SU-DHL-6 (cell line): ENCODE results near the gene CORT.
"Not testable (repeated sequence)": the region's sequence is repeated elsewhere in the genome, so short reads cannot be mapped to it uniquely, and the experiment has no call there.

Source experiments
- H2AFZ ChIP-seq: fragments of 200-600 bp; sonication (generic); 2 replicates; pipeline ENCODE4 v1.6.1; 2014; ENCODE audit warnings: low read depth, mild to moderate bottlenecking, moderate library complexity, mixed read lengths, antibody characterized with exemption, low read length; ENCODE audit not compliant: severe bottlenecking
- H3F3A ChIP-seq: fragments of 200-600 bp; shearing (Covaris generic); 2 replicates; pipeline ENCODE4 v1.6.0; 2016; ENCODE audit warnings: antibody characterized with exemption, mild to moderate bottlenecking; ENCODE audit not compliant: insufficient read depth
- H3K27ac ChIP-seq: fragments of 200-600 bp; sonication (generic); 2 replicates; pipeline ENCODE4 v1.5.1; 2016; ENCODE audit warnings: low read depth, mild to moderate bottlenecking, low read length, moderate library complexity, mixed read lengths
- H3K27me3 ChIP-seq: fragments of 200-600 bp; sonication (generic), shearing (Covaris generic); 2 replicates; pipeline ENCODE4 v1.6.0; 2014; ENCODE audit warnings: mild to moderate bottlenecking, low read length
- H3K36me3 ChIP-seq: fragments of 200-600 bp; sonication (generic); 2 replicates; pipeline ENCODE4 v1.6.1; 2014; ENCODE audit warnings: mild to moderate bottlenecking, low read length, mixed read lengths
- H3K4me2 ChIP-seq: fragments of 300-600, 200-600 bp; shearing (Covaris generic), sonication (generic); 2 replicates; pipeline ENCODE4 v1.6.0; 2014; ENCODE audit warnings: low read length, low read depth, mild to moderate bottlenecking; ENCODE audit not compliant: poor library complexity, severe bottlenecking
- H3K4me3 ChIP-seq: fragments of 200-600 bp; sonication (generic); 2 replicates; pipeline ENCODE4 v1.5.1; 2014; ENCODE audit warnings: antibody characterized with exemption, low read length, mild to moderate bottlenecking, mixed read lengths; ENCODE audit not compliant: insufficient read depth, poor library complexity, severe bottlenecking
- H3K79me2 ChIP-seq: fragments of 200-600 bp; sonication (generic); 2 replicates; pipeline ENCODE4 v1.6.1; 2014; ENCODE audit warnings: mild to moderate bottlenecking, low read length, moderate library complexity; ENCODE audit not compliant: insufficient read depth
- H3K9ac ChIP-seq: fragments of 200-600 bp; sonication (generic); 2 replicates; pipeline ENCODE4 v1.7.0; 2014; ENCODE audit warnings: mild to moderate bottlenecking, low read length
- H3K9me2 ChIP-seq: fragments of 200-600 bp; sonication (generic); replicated peaks from 2 replicates; pipeline ENCODE4 v1.6.1; 2014; ENCODE audit warnings: low read length; ENCODE audit not compliant: insufficient read depth
- H3K9me3 ChIP-seq: fragments of 200-600 bp; sonication (generic); 2 replicates; pipeline ENCODE4 v1.6.1; 2014; ENCODE audit warnings: low read length, mixed read lengths; ENCODE audit not compliant: insufficient read depth
- H4K20me1 ChIP-seq: fragments of 200-600 bp; sonication (generic); 2 replicates; pipeline ENCODE4 v1.6.1; 2014; ENCODE audit warnings: low read depth, mild to moderate bottlenecking, antibody characterized with exemption, low read length, moderate library complexity, mixed read lengths
- EZH2phosphoT487 ChIP-seq: fragments of 200-600 bp; sonication (generic), shearing (Covaris generic); conservative IDR thresholded peaks from 2 replicates; pipeline ENCODE4 v1.6.1; 2018; ENCODE audit warnings: mild to moderate bottlenecking, antibody characterized with exemption, low read length, moderate library complexity, mixed read lengths
- TF ChIP-seq, protein P1 (sequence below): fragments of 200-600 bp; sonication (generic); IDR thresholded peaks from one replicate; pipeline ENCODE4 v1.5.1; 2017; ENCODE audit warnings: antibody characterized with exemption, mild to moderate bottlenecking, low read length, moderate library complexity; ENCODE audit not compliant: insufficient read depth, poor library complexity, severe bottlenecking

The CORT gene

DNA sequence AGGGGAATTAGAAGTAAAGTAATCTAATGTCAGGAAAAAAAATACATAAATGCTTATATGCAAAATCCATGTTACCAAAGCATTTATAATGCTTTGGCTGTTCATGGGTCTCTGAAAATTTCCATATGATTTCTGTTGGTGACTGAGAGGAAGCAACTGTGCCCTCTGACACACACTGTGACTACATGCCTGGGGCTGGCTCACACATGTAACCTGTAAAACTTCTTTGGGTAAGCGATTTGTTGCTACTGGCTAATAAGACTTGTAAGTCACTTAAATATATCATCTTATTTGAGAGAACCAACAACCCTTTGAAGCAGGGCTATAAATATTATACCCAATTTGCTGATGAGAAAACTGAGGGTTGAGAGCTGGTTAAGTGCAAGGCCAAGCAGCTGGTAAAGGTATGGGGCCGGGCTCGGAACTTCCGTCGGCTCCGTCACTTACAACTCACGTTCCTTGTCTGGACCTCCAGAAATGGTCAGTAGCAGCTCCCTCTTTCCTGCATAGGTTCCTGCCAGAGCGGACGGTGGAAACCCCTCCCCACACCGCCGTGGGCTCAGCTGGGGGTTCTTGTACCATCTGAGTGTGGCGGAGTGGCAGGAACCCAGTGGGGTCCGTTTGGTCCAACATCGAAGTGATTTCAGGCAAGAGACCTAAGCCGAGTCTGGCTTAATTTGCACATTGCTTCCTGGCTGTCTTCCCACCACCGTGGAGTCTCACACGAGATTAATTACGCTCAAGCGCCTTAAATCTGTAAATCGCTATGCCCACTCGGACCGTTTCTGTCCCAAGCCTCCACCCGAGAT, 21.8 kb downstream of the CORT start:
- H2AFZ ChIP-seq: peak overlapping the region; percentile 62

DNA sequence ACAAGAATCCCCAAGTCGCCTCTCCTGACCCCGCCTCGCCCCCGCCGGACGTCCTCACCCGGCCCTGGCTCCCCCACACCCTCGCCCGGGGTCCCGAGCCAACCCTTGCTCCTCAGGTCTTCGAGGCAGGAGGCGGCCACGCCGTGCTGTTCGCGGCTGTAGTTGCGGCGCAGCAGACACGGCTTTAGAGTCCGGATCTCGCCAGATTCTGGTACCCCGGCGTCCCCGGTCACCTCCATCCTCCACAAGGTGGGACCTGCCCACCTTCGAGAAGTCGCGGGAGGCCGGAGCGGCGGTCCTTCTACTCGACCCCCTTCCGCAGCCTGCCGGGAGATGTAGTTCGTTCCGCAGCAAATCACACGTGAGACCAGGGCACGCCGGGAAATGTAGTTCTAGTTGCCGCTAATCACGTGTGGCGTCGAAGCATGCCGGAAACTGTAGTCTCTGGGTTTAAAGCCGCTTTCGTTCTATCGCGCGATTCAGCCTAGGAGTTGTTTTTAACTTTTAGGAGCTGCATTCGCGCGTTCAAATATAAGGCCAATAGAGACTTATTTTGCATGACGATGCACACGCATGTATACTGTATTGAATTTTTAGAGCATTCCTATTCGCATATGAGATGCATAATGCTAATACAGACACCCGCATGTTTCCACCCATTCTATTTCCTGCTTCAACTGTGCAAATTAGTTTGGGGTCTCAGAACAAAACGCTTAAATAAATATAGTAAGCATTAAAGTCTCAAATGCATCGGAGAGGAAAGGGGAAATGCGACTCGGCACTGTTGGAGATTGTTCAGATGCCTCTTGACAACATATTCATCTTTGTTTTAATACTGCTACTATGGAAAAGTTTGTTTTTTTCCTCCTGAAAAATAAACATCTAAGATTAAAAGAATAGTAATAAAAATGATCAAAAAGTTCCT, 22.7 kb downstream of the CORT start, which contains the start of gene DFFA:
Gene DFFA (minus strand): TSS at position 310 of the 925 bp plus-strand sequence. CDS start 71 bp downstream, at position 239.
- Histone ChIP-seq H3K79me2 (peaks cover 45% of the 10 kb centered on the region), H3K36me3 (peaks cover 2% of the 10 kb centered on the region; the same call in 1 of the 2 replicates), H3K4me3 (peak within 1 kb of the TSS; percentile 98), H3K27me3 (no peaks in the 10 kb centered on the region), H4K20me1 (no peaks in the 10 kb centered on the region), H3K9ac (peak within 1 kb of the TSS; percentile 73), H3K9me3 (no peaks in the 10 kb centered on the region), H2AFZ (peak within 1 kb of the TSS; percentile 90), H3K27ac (peak within 1 kb of the TSS; percentile 96), H3K4me2 (peak within 1 kb of the TSS; percentile 80), H3K9me2 (no peaks in the 10 kb centered on the region), H3F3A (peaks cover 18% of the 10 kb centered on the region)
- TF ChIP-seq, protein P1, sequence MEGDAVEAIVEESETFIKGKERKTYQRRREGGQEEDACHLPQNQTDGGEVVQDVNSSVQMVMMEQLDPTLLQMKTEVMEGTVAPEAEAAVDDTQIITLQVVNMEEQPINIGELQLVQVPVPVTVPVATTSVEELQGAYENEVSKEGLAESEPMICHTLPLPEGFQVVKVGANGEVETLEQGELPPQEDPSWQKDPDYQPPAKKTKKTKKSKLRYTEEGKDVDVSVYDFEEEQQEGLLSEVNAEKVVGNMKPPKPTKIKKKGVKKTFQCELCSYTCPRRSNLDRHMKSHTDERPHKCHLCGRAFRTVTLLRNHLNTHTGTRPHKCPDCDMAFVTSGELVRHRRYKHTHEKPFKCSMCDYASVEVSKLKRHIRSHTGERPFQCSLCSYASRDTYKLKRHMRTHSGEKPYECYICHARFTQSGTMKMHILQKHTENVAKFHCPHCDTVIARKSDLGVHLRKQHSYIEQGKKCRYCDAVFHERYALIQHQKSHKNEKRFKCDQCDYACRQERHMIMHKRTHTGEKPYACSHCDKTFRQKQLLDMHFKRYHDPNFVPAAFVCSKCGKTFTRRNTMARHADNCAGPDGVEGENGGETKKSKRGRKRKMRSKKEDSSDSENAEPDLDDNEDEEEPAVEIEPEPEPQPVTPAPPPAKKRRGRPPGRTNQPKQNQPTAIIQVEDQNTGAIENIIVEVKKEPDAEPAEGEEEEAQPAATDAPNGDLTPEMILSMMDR: no peak
- no peak for TF ChIP-seq EZH2phosphoT487

More for the DNA sequence above, 21.8 kb downstream of the CORT start:
- H3K27me3 ChIP-seq: no peaks in the 10 kb centered on the region
- H3K9me3 ChIP-seq: no peaks in the 10 kb centered on the region
- H3K36me3 ChIP-seq: peaks cover 4% of the 10 kb centered on the region; the same call in 1 of the 2 replicates
- no peaks in the 10 kb centered on the region for H4K20me1 ChIP-seq
- H3K27ac ChIP-seq: peak overlapping the region; percentile 96
- peak overlapping the region; percentile 75 for H3K4me3 ChIP-seq
- no peak for TF ChIP-seq EZH2phosphoT487
- TF ChIP-seq, protein P1: no peak
- H3K9ac ChIP-seq: peak overlapping the region; percentile 73
- H3K9me2 ChIP-seq: no peaks in the 10 kb centered on the region
- H3K4me2 ChIP-seq: peak overlapping the region; percentile 80
- peaks cover 37% of the 10 kb centered on the region for H3K79me2 ChIP-seq
- H3F3A ChIP-seq: peaks cover 18% of the 10 kb centered on the region

DNA sequence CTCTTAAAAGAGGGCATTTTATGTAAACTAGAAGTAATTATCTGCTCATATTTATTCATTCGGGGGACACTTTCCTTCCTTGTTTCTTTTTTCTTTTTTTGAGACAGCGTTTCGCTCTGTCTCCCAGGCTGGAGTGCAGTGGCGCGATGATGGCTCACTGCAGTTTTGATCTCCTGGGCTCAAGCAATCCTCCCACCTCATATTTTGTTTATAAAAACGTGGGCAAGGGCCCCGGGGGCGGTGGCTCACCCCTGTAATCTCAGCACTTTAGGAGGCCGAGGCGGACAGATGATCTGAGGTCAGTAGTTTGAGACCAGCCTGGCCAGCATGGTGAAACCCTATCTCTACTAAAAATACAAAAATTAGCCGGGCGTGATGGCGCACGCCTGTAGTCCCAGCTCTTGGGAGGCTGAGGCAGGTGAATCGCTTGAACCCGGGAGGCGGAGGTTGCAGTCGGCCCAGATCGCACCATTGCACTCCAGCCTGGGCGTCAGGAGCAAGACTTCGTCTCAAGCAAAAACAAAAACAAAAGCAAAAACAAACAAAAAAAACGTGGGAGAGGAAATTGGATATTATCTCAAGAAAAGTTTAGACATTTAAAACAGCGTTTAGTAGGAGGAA, 23.4 kb downstream of the CORT start:
- peak overlapping the region; percentile 98 for H3K4me3 ChIP-seq
- TF ChIP-seq EZH2phosphoT487: no peak
- TF ChIP-seq, protein P1: no peak
- H3K9me2 ChIP-seq: no peaks in the 10 kb centered on the region
- H3F3A ChIP-seq: peaks cover 18% of the 10 kb centered on the region
- H2AFZ ChIP-seq: peak overlapping the region; percentile 90
- peaks cover 52% of the 10 kb centered on the region for H3K79me2 ChIP-seq
- no peaks in the 10 kb centered on the region for H3K27me3 ChIP-seq
- H4K20me1 ChIP-seq: no peaks in the 10 kb centered on the region
- H3K27ac ChIP-seq: peak overlapping the region; percentile 96
- H3K36me3 ChIP-seq: peaks cover 2% of the 10 kb centered on the region; the same call in 1 of the 2 replicates
- no peaks in the 10 kb centered on the region for H3K9me3 ChIP-seq
- peak overlapping the region; percentile 73 for H3K9ac ChIP-seq
- peak overlapping the region; percentile 80 for H3K4me2 ChIP-seq

DNA sequence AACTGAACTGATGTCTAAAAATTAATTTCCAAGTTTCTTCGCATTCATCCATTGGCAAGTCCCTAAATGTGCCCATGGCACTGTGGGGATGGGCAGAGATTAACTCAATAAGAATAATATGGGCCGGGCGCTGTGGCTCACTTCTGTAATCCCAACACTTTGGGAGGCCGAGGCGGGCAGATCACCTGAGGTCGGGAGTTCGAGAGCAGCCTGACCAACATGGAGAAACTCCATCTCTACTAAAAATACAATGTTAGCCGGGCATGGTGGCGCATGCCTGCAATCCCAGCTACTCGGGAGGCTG, 24.4 kb downstream of the CORT start:
- not testable (repeated sequence) for H3K27me3 ChIP-seq, H3K36me3 ChIP-seq, H3K9me2 ChIP-seq, H3K9me3 ChIP-seq, H4K20me1 ChIP-seq
- H2AFZ ChIP-seq: peak overlapping the region; percentile 90
- peaks cover 61% of the 10 kb centered on the region for H3K79me2 ChIP-seq
- peak overlapping the region; percentile 80 for H3K4me2 ChIP-seq
- peak overlapping the region; percentile 90 for H3K9ac ChIP-seq
- H3K4me3 ChIP-seq: peak overlapping the region; percentile 98
- H3K27ac ChIP-seq: peak overlapping the region; percentile 96
- peaks cover 18% of the 10 kb centered on the region for H3F3A ChIP-seq
